HepG2 (cell line): ENCODE measurements around the gene IGSF8.

Experiments used
- KLF16 ChIP-seq, 2 experiments: sonication (generic) in 1 of 2; formaldehyde crosslinking in 1 of 2; IDR thresholded peaks; 2 replicates each; pipeline versions ENCODE4 v1.6.1 to v1.8.0; 2016 to 2023; ENCODE audit warnings: missing genetic modification reagents in 2 of 2, missing compliant biosample characterization in 1 of 2
- MXI1 ChIP-seq: IDR thresholded peaks from 3 replicates; pipeline ENCODE4 v1.6.1; 2012; ENCODE audit warnings: low read depth, low read length, inconsistent platforms, borderline replicate concordance
- ZBTB1 ChIP-seq: sonication (generic); formaldehyde crosslinking; IDR thresholded peaks from 2 replicates; pipeline ENCODE4 v1.4.0; 2020; ENCODE audit warnings: missing genetic modification reagents, borderline replicate concordance
- ZNF274 ChIP-seq: sonication (generic); formaldehyde crosslinking; IDR thresholded peaks from 2 replicates; pipeline ENCODE4 v1.5.1; 2020; ENCODE audit warnings: mild to moderate bottlenecking, missing genetic modification reagents
- ZNF33A ChIP-seq: sonication (generic); formaldehyde crosslinking; IDR thresholded peaks from 2 replicates; pipeline ENCODE4 v1.5.1; 2020; ENCODE audit warnings: missing genetic modification reagents, mild to moderate bottlenecking, moderate library complexity, borderline replicate concordance
- TF ChIP-seq, protein P1 (sequence below): sonication (generic); formaldehyde crosslinking; IDR thresholded peaks from 2 replicates; pipeline ENCODE4 v1.4.0; 2020; ENCODE audit warnings: missing genetic modification reagents, borderline replicate concordance
- TF ChIP-seq, protein P2 (sequence below): sonication (generic); formaldehyde crosslinking; IDR thresholded peaks from 2 replicates; pipeline ENCODE4 v1.8.0; 2022; ENCODE audit warnings: mild to moderate bottlenecking, missing genetic modification reagents; ENCODE audit not compliant: insufficient replicate concordance

DNA sequence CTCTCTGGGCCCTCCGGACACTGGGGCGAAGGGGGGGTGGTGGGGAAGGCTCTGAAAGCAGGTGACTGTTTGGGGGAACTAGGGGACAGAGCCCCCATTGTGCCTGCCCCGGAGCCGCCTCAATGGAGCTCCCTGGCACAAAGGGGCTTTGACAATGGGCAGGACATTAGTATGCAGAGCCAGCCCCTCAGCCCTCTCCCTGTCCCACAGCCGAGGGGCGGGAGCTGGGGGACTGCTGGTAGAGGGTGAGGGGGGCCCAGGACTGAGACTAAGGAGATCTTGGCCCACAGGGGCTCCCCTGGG, 36.2 kb downstream of the IGSF8 start:
- TF ChIP-seq MXI1 (no peak), KLF16 (CRISPR knock-in tag; IDR thresholded peaks at IDR 0.05) (no peak), ZNF33A (no peak), ZBTB1 (CRISPR knock-in tag) (no peak), ZNF274 (no peak)
- TF ChIP-seq, protein P1, sequence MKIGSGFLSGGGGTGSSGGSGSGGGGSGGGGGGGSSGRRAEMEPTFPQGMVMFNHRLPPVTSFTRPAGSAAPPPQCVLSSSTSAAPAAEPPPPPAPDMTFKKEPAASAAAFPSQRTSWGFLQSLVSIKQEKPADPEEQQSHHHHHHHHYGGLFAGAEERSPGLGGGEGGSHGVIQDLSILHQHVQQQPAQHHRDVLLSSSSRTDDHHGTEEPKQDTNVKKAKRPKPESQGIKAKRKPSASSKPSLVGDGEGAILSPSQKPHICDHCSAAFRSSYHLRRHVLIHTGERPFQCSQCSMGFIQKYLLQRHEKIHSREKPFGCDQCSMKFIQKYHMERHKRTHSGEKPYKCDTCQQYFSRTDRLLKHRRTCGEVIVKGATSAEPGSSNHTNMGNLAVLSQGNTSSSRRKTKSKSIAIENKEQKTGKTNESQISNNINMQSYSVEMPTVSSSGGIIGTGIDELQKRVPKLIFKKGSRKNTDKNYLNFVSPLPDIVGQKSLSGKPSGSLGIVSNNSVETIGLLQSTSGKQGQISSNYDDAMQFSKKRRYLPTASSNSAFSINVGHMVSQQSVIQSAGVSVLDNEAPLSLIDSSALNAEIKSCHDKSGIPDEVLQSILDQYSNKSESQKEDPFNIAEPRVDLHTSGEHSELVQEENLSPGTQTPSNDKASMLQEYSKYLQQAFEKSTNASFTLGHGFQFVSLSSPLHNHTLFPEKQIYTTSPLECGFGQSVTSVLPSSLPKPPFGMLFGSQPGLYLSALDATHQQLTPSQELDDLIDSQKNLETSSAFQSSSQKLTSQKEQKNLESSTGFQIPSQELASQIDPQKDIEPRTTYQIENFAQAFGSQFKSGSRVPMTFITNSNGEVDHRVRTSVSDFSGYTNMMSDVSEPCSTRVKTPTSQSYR (CRISPR knock-in tag) = no peak
- TF ChIP-seq, protein P2, sequence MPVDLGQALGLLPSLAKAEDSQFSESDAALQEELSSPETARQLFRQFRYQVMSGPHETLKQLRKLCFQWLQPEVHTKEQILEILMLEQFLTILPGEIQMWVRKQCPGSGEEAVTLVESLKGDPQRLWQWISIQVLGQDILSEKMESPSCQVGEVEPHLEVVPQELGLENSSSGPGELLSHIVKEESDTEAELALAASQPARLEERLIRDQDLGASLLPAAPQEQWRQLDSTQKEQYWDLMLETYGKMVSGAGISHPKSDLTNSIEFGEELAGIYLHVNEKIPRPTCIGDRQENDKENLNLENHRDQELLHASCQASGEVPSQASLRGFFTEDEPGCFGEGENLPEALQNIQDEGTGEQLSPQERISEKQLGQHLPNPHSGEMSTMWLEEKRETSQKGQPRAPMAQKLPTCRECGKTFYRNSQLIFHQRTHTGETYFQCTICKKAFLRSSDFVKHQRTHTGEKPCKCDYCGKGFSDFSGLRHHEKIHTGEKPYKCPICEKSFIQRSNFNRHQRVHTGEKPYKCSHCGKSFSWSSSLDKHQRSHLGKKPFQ (CRISPR knock-in tag) = no peak
